Motor neuron (in vitro differentiated cells): ENCODE data around the gene SARS1. TPM values are rescaled to one million over a fixed set of nuclear protein-coding genes. Genes with fewer than 3 reads are reported as not detected.

Source experiments
- ATAC-seq, 8 experiments: fragments of 200-7000 bp; cut with Tn5 transposase; replicated peaks in 6 of 8; 2 replicates each; pipeline ENCODE4 v1.8.0; 2021; ENCODE audit warnings: mild to moderate bottlenecking in 8 of 8, moderate library complexity in 8 of 8
- H3K27ac ChIP-seq, 2 donors: fragments of 250-450 bp; sonication (Bioruptor Pico); 2 replicates each; pipeline ENCODE4 v1.9.0; 2021; ENCODE audit warnings: antibody characterized with exemption in 2 of 2, mild to moderate bottlenecking in 2 of 2, moderate library complexity in 1 of 2
- H3K4me1 ChIP-seq, 2 donors: fragments of 250-450 bp; sonication (Bioruptor Pico); replicated peaks in 1 of 2; 2 replicates each; pipeline ENCODE4 v1.6.1; 2021; ENCODE audit warnings: antibody characterized with exemption in 2 of 2, mild to moderate bottlenecking in 2 of 2, moderate library complexity in 1 of 2
- H3K4me3 ChIP-seq, 5 donors: fragments of 250-450 bp; sonication (Bioruptor Pico); 2 replicates each; pipeline ENCODE4 v1.9.0; 2021; ENCODE audit warnings: antibody characterized with exemption in 5 of 5, mild to moderate bottlenecking in 5 of 5, moderate library complexity in 4 of 5
- WGBS, 10 experiments: fragments of 450-650 bp; shearing (Covaris generic); methylation state at CpG; one replicate each; pipeline ENCODE4 v1.0.0; 2022; 5-methylcytosine and 5-hydroxymethylcytosine counted together
- in situ Hi-C, 9 experiments: fragments of 400-800 bp; cut with MboI; loops; one replicate each; pipeline ENCODE4 v1.15.0; 2021; ENCODE audit warnings: low sequenced_read_pairs in 9 of 9, low pct_unique_long_range_greater_than_20kb in 2 of 9; ENCODE audit not compliant: unreplicated experiment in 9 of 9
- total RNA-seq, 8 experiments: library from RNA; unstranded; fragments of 300-600 nt; gene quantifications; 2 replicates each; pipeline versions ENCODE4 v1.2.3 to v1.2.4, GENCODE V29; 2022

SARS1 gene
- total RNA-seq, 8 experiments from 2014 or later = 118 to 795 (median 414) TPM

- H3K27ac ChIP-seq = peak overlapping the region; percentile 32 to 76
- ATAC-seq = peak in 5 of 8 experiments; percentile 4 to 38 (median 37)
- in situ Hi-C loops = no loop called here
- H3K4me3 ChIP-seq = no peak overlapping the region
- H3K4me1 ChIP-seq = peaks cover 54 to 60% of the 10 kb centered on the region in 2 donors
- WGBS, 10 experiments = 0 to 80% (median 50%) methylated on average over 1 to 18 of the region's 26 CpGs; no CpG with 5 or more reads in 2 of the 10 experiments
Measured at GRCh38 chr1:109240158-109241152, 26.7 kb downstream of the SARS1 start.

- no peak overlapping the region for H3K4me3 ChIP-seq
Measured at GRCh38 chr1:109241344-109241743, 27.6 kb downstream of the SARS1 start.

GRCh38 chr1:109241841-109242345 is 28.2 kb downstream of the SARS1 start:
- in situ Hi-C loops = no loop called here
- Histone ChIP-seq H3K27ac (peak overlapping the region; percentile 32 to 60), H3K4me1 (peaks cover 54 to 61% of the 10 kb centered on the region in 2 donors), H3K4me3 (no peak overlapping the region)
- 25 to 100% (median 47%) methylated on average over 1 to 8 of the region's 8 CpGs; no CpG with 5 or more reads in 2 of the 10 experiments for WGBS, 10 experiments
- ATAC-seq = peak in 6 of 8 experiments; percentile 3 to 52 (median 42)

More at GRCh38 chr1:109241344-109241743, 27.6 kb downstream of the SARS1 start:
- ATAC-seq = no peak
- peak overlapping the region; percentile 32 to 76 for H3K27ac ChIP-seq
- WGBS, 10 experiments = 10 to 98% (median 75%) methylated on average over 1 to 6 of the region's 6 CpGs; no CpG with 5 or more reads in 4 of the 10 experiments
- H3K4me1 ChIP-seq = peaks cover 54 to 60% of the 10 kb centered on the region in 2 donors
- in situ Hi-C loops = no loop called here

- Histone ChIP-seq H3K27ac (peak overlapping the region; percentile 32 to 60), H3K4me1 (peaks cover 54 to 66% of the 10 kb centered on the region in 2 donors), H3K4me3 (no peak overlapping the region)
- in situ Hi-C loops = no loop called here
- peak in 7 of 8 experiments; percentile 3 to 23 (median 11) for ATAC-seq
- WGBS, 10 experiments = 14 to 84% (median 81%) methylated on average over 1 to 7 of the region's 7 CpGs; no CpG with 5 or more reads in 3 of the 10 experiments
Measured at GRCh38 chr1:109242387-109242786, 28.7 kb downstream of the SARS1 start.

GRCh38 chr1:109243221-109243620 is 29.5 kb downstream of the SARS1 start:
- H3K4me3 ChIP-seq = no peak overlapping the region
- in situ Hi-C loops = no loop called here
- peak overlapping the region; percentile 23 to 60 for H3K27ac ChIP-seq
- 30 to 70% (median 60%) methylated on average over 1 to 5 of the region's 5 CpGs; no CpG with 5 or more reads in 5 of the 10 experiments for WGBS, 10 experiments
- ATAC-seq = peak in 1 of 8 experiments; percentile 13
- peaks cover 54 to 69% of the 10 kb centered on the region in 2 donors for H3K4me1 ChIP-seq

GRCh38 chr1:109243860-109244552 is 30.3 kb downstream of the SARS1 start:
- no peak overlapping the region for H3K4me3 ChIP-seq
- in situ Hi-C loops = no loop called here
- peaks cover 53 to 76% of the 10 kb centered on the region in 2 donors for H3K4me1 ChIP-seq
- peak overlapping the region in 1 of 2 donors; percentile 60 for H3K27ac ChIP-seq
- no peak for ATAC-seq
- WGBS, 10 experiments = 36 to 100% (median 94%) methylated on average over 2 to 8 of the region's 8 CpGs; no CpG with 5 or more reads in 1 of the 10 experiments

- Histone ChIP-seq H3K4me1 (peaks cover 43 to 67% of the 10 kb centered on the region in 2 donors), H3K4me3 (no peak overlapping the region), H3K27ac (no peak overlapping the region)
- in situ Hi-C loops = no loop called here
- ATAC-seq = no peak
- WGBS, 10 experiments = 80 to 97% (median 86%) methylated on average over 1 to 6 of the region's 7 CpGs; no CpG with 5 or more reads in 4 of the 10 experiments
Measured at GRCh38 chr1:109246141-109246551, 32.4 kb downstream of the SARS1 start.

- no peak overlapping the region for H3K27ac ChIP-seq
- WGBS, 10 experiments = 54 to 97% (median 78%) methylated on average over 3 to 8 of the region's 8 CpGs; no CpG with 5 or more reads in 2 of the 10 experiments
- no peak overlapping the region for H3K4me3 ChIP-seq
- no peak for ATAC-seq
- peaks cover 34 to 59% of the 10 kb centered on the region in 2 donors for H3K4me1 ChIP-seq
- in situ Hi-C loops = no loop called here
Measured at GRCh38 chr1:109247401-109248365, 34.0 kb downstream of the SARS1 start.

- H3K27ac ChIP-seq = no peak overlapping the region
- H3K4me1 ChIP-seq = peaks cover 34 to 59% of the 10 kb centered on the region in 2 donors
- 60 to 100% (median 90%) methylated on average over 1 to 7 of the region's 7 CpGs; no CpG with 5 or more reads in 5 of the 10 experiments for WGBS, 10 experiments
- ATAC-seq = no peak
- no peak overlapping the region for H3K4me3 ChIP-seq
- in situ Hi-C loops = no loop called here
Measured at GRCh38 chr1:109248444-109248796, 34.7 kb downstream of the SARS1 start.

GRCh38 chr1:109248797-109249629 is 35.3 kb downstream of the SARS1 start, which contains the start of gene CELSR2:
TSS of gene CELSR2 (plus strand) at chr1:109249539. CDS start at chr1:109250080, 541 bp downstream.
- Histone ChIP-seq H3K4me3 (peak within 1 kb of the TSS; percentile 67 to 94 (median 86)), H3K4me1 (peaks cover 33 to 59% of the 10 kb centered on the region in 2 donors), H3K27ac (peak within 1 kb of the TSS; percentile 86 to 89)
- ATAC-seq = peak; percentile 66 to 93 (median 74)
- in situ Hi-C loops = no loop called here
- WGBS, 10 experiments = 0 to 90% (median 18%) methylated on average over 1 to 15 of the region's 49 CpGs; no CpG with 5 or more reads in 3 of the 10 experiments
